Glutamatergic neuron (in vitro differentiated cells): Measurements from ENCODE around the gene CPD. TPM values are rescaled to one million over a fixed set of nuclear protein-coding genes. Genes with fewer than 3 reads are reported as not detected.

Experiments
- DNase-seq: peaks from one replicate; pipeline ENCODE4 v3.0.0; 2022
- H3K27ac Mint-ChIP-seq: one replicate; pipeline ENCODE4 v1.8.0; 2020; ENCODE audit warnings: mild to moderate bottlenecking, mixed read lengths, inconsistent platforms; ENCODE audit not compliant: unreplicated experiment
- H3K27me3 Mint-ChIP-seq: one replicate; pipeline ENCODE4 v1.8.0; 2020; ENCODE audit warnings: mild to moderate bottlenecking, moderate library complexity, mixed read lengths, inconsistent platforms; ENCODE audit not compliant: unreplicated experiment
- H3K36me3 Mint-ChIP-seq: one replicate; pipeline ENCODE4 v1.8.0; 2020; ENCODE audit warnings: mild to moderate bottlenecking, mixed read lengths, inconsistent platforms; ENCODE audit not compliant: unreplicated experiment
- H3K4me1 Mint-ChIP-seq: one replicate; pipeline ENCODE4 v1.8.0; 2020; ENCODE audit warnings: mild to moderate bottlenecking, low read depth, mixed read lengths, inconsistent platforms; ENCODE audit not compliant: unreplicated experiment
- H3K4me3 Mint-ChIP-seq: one replicate; pipeline ENCODE4 v1.8.0; 2020; ENCODE audit warnings: mild to moderate bottlenecking, mixed read lengths, inconsistent platforms; ENCODE audit not compliant: unreplicated experiment
- H3K9me3 Mint-ChIP-seq: one replicate; pipeline ENCODE4 v1.8.0; 2020; ENCODE audit warnings: mild to moderate bottlenecking, moderate library complexity, mixed read lengths, inconsistent platforms; ENCODE audit not compliant: unreplicated experiment
- CTCF ChIP-seq: fragments of 200-600 bp; sonication (generic); IDR thresholded peaks from one replicate; pipeline ENCODE4 v1.5.0; 2021; ENCODE audit not compliant: partially characterized antibody, unreplicated experiment
- total RNA-seq: library from RNA; stranded (reverse); fragmentation: NEBNext Ultra II Directional; extraction: Animal tissue kit (Norgen Biotek cat#: 25700); gene quantifications from one replicate; pipeline ENCODE4 v1.2.1, GENCODE V29; 2021; ENCODE audit not compliant: unreplicated experiment

Gene CPD
- total RNA-seq, 1 donor from 2014 or later = 29.8 TPM

GRCh38 chr17:30513346-30513745 is 134.6 kb downstream of the CPD start:
- no peak for DNase-seq
- Mint-ChIP-seq H3K9me3 (no peaks in the 10 kb centered on the region), H3K4me3 (no peak overlapping the region), H3K36me3 (no peaks in the 10 kb centered on the region), H3K27me3 (no peaks in the 10 kb centered on the region), H3K27ac (no peak overlapping the region), H3K4me1 (no peaks in the 10 kb centered on the region)
- no peak for TF ChIP-seq CTCF

- Mint-ChIP-seq H3K4me3 (no peak overlapping the region), H3K4me1 (no peaks in the 10 kb centered on the region), H3K27ac (no peak overlapping the region), H3K27me3 (no peaks in the 10 kb centered on the region), H3K9me3 (no peaks in the 10 kb centered on the region), H3K36me3 (no peaks in the 10 kb centered on the region)
- TF ChIP-seq CTCF = no peak
- DNase-seq = no peak
Measured at GRCh38 chr17:30514895-30515596, 136.3 kb downstream of the CPD start.

- H3K9me3 Mint-ChIP-seq = no peaks in the 10 kb centered on the region
- TF ChIP-seq CTCF = no peak
- no peak overlapping the region for H3K27ac Mint-ChIP-seq
- H3K36me3 Mint-ChIP-seq = peaks cover 16% of the 10 kb centered on the region
- H3K4me3 Mint-ChIP-seq = no peak overlapping the region
- H3K4me1 Mint-ChIP-seq = no peaks in the 10 kb centered on the region
- no peaks in the 10 kb centered on the region for H3K27me3 Mint-ChIP-seq
- DNase-seq = no peak
Measured at GRCh38 chr17:30517786-30518185, 139.1 kb downstream of the CPD start.

GRCh38 chr17:30519166-30519565 is 140.4 kb downstream of the CPD start:
- no peaks in the 10 kb centered on the region for H3K4me1 Mint-ChIP-seq
- H3K36me3 Mint-ChIP-seq = peaks cover 18% of the 10 kb centered on the region
- no peak for TF ChIP-seq CTCF
- DNase-seq = no peak
- no peak overlapping the region for H3K27ac Mint-ChIP-seq
- no peak overlapping the region for H3K4me3 Mint-ChIP-seq
- no peaks in the 10 kb centered on the region for H3K9me3 Mint-ChIP-seq
- H3K27me3 Mint-ChIP-seq = no peaks in the 10 kb centered on the region

Other genes starting within 250 kb of the CPD start
- not detected for gene SLC6A4, start 143.2 kb upstream of the CPD start, total RNA-seq
- 103 TPM for gene BLMH, start 87.0 kb upstream of the CPD start, total RNA-seq
- gene TMIGD1, start 44.9 kb upstream of the CPD start, total RNA-seq = not detected
- 46.1 TPM for gene GOSR1, start 98.5 kb downstream of the CPD start, total RNA-seq